Ovary (tissue), 9 donors: ENCODE measurements around the gene BEND6. TPM values are rescaled to one million over a fixed set of nuclear protein-coding genes. Genes with fewer than 3 reads are reported as not detected.
"Not testable (repeated sequence)": the region's sequence is repeated elsewhere in the genome, so short reads cannot be mapped to it uniquely, and the experiment has no call there.

ENCODE experiments used
- DNase-seq, 5 donors: peaks; one replicate each; pipeline ENCODE4 v3.0.0-alpha.2; 2019 to 2020
- H3K27ac ChIP-seq, 2 donors: fragments of 200-600 bp; one replicate each; pipeline versions ENCODE4 v1.5.1 to v1.8.0; 2019 to 2022
- H3K27me3 ChIP-seq: fragments of 200-600 bp; one replicate; pipeline ENCODE4 v1.8.0; 2022
- H3K36me3 ChIP-seq: fragments of 200-600 bp; sonication (generic); one replicate; pipeline ENCODE4 v1.5.1; 2019
- H3K4me1 ChIP-seq: one replicate; pipeline ENCODE4 v1.8.1; 2013; ENCODE audit warnings: mild to moderate bottlenecking, moderate library complexity; ENCODE audit not compliant: insufficient read depth
- H3K4me3 ChIP-seq: fragments of 200-600 bp; sonication (generic); one replicate; pipeline ENCODE4 v1.5.1; 2017
- H3K9me3 ChIP-seq, 2 donors: fragments of 200-600 bp in 1 of 2; sonication (generic) in 1 of 2; one replicate each; pipeline versions ENCODE4 v1.5.1 to v1.8.1; 2013 to 2019; ENCODE audit warnings: mild to moderate bottlenecking in 1 of 2, moderate library complexity in 1 of 2
- CTCF ChIP-seq, 3 donors: fragments of 450-650 bp in 2 of 3; fragments of 200-600 bp in 1 of 3; IDR thresholded peaks; one replicate each; pipeline versions ENCODE4 v1.5.1 to v1.8.0; 2016 to 2022; ENCODE audit warnings: antibody characterized with exemption in 3 of 3, mild to moderate bottlenecking in 1 of 3
- EP300 ChIP-seq: sonication (generic); formaldehyde crosslinking; IDR thresholded peaks from one replicate; pipeline ENCODE4 v1.6.1; 2017; ENCODE audit warnings: antibody characterized with exemption
- POLR2A ChIP-seq: fragments of 450-650 bp; IDR thresholded peaks from one replicate; pipeline ENCODE4 v1.6.1; 2017; ENCODE audit warnings: antibody characterized with exemption, mild to moderate bottlenecking, moderate library complexity
- WGBS, 3 donors: extraction: QIAGEN DNeasy Blood & Tissue Kit in 1 of 3; methylation state at CpG; one replicate each; pipeline versions ENCODE4 v1.1.5 to v1.1.7; 2013 to 2017; 5-methylcytosine and 5-hydroxymethylcytosine counted together
- intact Hi-C, 4 donors: fragments of 100-400 bp; cut with DNase I; formaldehyde crosslinking; loops; one replicate each; pipeline versions ENCODE4 v1.11.0 to v1.15.1; 2022 to 2023
- polyA plus RNA-seq, 2 donors: library from polyadenylated mRNA; stranded (reverse); fragments of 200-250 nt in 1 of 2; fragments of 350-450 nt in 1 of 2; fragmentation: Illumina TruSeq in 1 of 2; extraction: RNeasy Lipid Tissue Mini Kit (QIAGEN cat#74804) in 1 of 2; gene quantifications; one replicate each; pipeline ENCODE4 v1.2.3, GENCODE V29; 2013 to 2014
- total RNA-seq, 7 donors: library from RNA; depleted of rRNA in 2 of 7; stranded (reverse); fragments of >200 nt in 2 of 7; fragmentation: NEBNext Ultra II Directional in 3 of 7; extraction: Animal tissue kit (Norgen Biotek cat#: 25700) in 3 of 7; gene quantifications; one replicate each; pipeline versions ENCODE4 v1.1.0 to v1.2.4, GENCODE V29; 2016 to 2023
- donor health status: DM: no; HTN: no; CAD: no; lungs with moderate emphysema.
- donor health status: DM: no; HTN: no; CAD: no.
- donor health status: Bipolar disorder and iron deficiency.
- donor health status: DM: yes; HTN: yes; CAD: no.
- donor health status: DM: no; HTN: no; CAD: no.
- donor health status: DM: yes; HTN: yes; CAD: no.

Gene BEND6
- total and polyA plus RNA-seq, 9 donors = 1.3 to 5.2 (median 2.2) TPM

- H3K9me3 ChIP-seq = no peaks in the 10 kb centered on the region
- H3K4me3 ChIP-seq = no peak overlapping the region
- intact Hi-C loops = no loop called here
- TF ChIP-seq CTCF (IDR thresholded peaks at IDR 0.05) (no peak), POLR2A (no peak), EP300 (no peak)
- WGBS, 3 donors = 88 to 95% (median 90%) methylated on average over 3 of the region's 3 CpGs
- no peaks in the 10 kb centered on the region for H3K27me3 ChIP-seq
- H3K27ac ChIP-seq = no peak overlapping the region
- DNase-seq = no peak
- no peaks in the 10 kb centered on the region for H3K36me3 ChIP-seq
- no peaks in the 10 kb centered on the region for H3K4me1 ChIP-seq
These were observed 40.5 kb downstream of the BEND6 start for GRCh38 chr6:56995347-56995902.

- Histone ChIP-seq H3K4me1 (no peaks in the 10 kb centered on the region), H3K4me3 (no peak overlapping the region), H3K36me3 (no peaks in the 10 kb centered on the region), H3K27ac (no peak overlapping the region), H3K9me3 (no peaks in the 10 kb centered on the region), H3K27me3 (no peaks in the 10 kb centered on the region)
- 85 to 97% (median 90%) methylated on average over 1 of the region's 1 CpG for WGBS, 3 donors
- intact Hi-C loops = no loop called here
- no peak for DNase-seq
- no peak for TF ChIP-seq CTCF (IDR thresholded peaks at IDR 0.05)
- no peak for TF ChIP-seq POLR2A
- TF ChIP-seq EP300 = no peak
These were observed 41.5 kb downstream of the BEND6 start for GRCh38 chr6:56996401-56996800.

- H3K4me3 ChIP-seq = no peak overlapping the region
- TF ChIP-seq EP300 (no peak), CTCF (IDR thresholded peaks at IDR 0.05) (no peak), POLR2A (no peak)
These were observed 44.1 kb downstream of the BEND6 start for GRCh38 chr6:56999049-56999448.

GRCh38 chr6:56999748-57000147 lies 44.8 kb downstream of the BEND6 start:
- H3K4me1 ChIP-seq, intact Hi-C loops, H3K36me3 ChIP-seq, H3K27ac ChIP-seq, H3K4me3 ChIP-seq, DNase-seq, H3K9me3 ChIP-seq, H3K27me3 ChIP-seq: not testable (repeated sequence)
- 94 to 97% (median 96%) methylated on average over 18 of the region's 18 CpGs for WGBS, 3 donors

More at GRCh38 chr6:56999049-56999448, 44.1 kb downstream of the BEND6 start:
- H3K27ac ChIP-seq = no peak overlapping the region
- no peaks in the 10 kb centered on the region for H3K9me3 ChIP-seq
- no peaks in the 10 kb centered on the region for H3K27me3 ChIP-seq
- no peak for DNase-seq
- H3K36me3 ChIP-seq = no peaks in the 10 kb centered on the region
- intact Hi-C loops = no loop called here
- no peaks in the 10 kb centered on the region for H3K4me1 ChIP-seq

GRCh38 chr6:57002197-57002596 lies 47.3 kb downstream of the BEND6 start:
- H3K36me3 ChIP-seq = no peaks in the 10 kb centered on the region
- no peaks in the 10 kb centered on the region for H3K9me3 ChIP-seq
- TF ChIP-seq EP300 (no peak), POLR2A (no peak), CTCF (IDR thresholded peaks at IDR 0.05) (no peak)
- DNase-seq = no peak
- no peak overlapping the region for H3K27ac ChIP-seq
- intact Hi-C loops = no loop called here
- no peaks in the 10 kb centered on the region for H3K4me1 ChIP-seq
- H3K27me3 ChIP-seq = no peaks in the 10 kb centered on the region
- no peak overlapping the region for H3K4me3 ChIP-seq
